Loucy (cell line): ENCODE data around the gene ETV3L.

ENCODE experiments used
- H2AFZ ChIP-seq: fragments of 200-600 bp; sonication (generic); 2 replicates; pipeline ENCODE4 v1.6.0; 2016; ENCODE audit warnings: antibody characterized with exemption, mild to moderate bottlenecking, low read length, moderate library complexity
- H3F3A ChIP-seq: fragments of 200-600 bp; 2 replicates; pipeline ENCODE4 v1.6.0; 2016; ENCODE audit warnings: antibody characterized with exemption, low read depth, mild to moderate bottlenecking
- H3K27me3 ChIP-seq: fragments of 200-600 bp; sonication (generic); 2 replicates; pipeline ENCODE4 v1.6.1; 2014; ENCODE audit warnings: low read length, mild to moderate bottlenecking; ENCODE audit not compliant: insufficient read depth, poor library complexity, severe bottlenecking
- H3K36me3 ChIP-seq: fragments of 200-600 bp; sonication (generic); 2 replicates; pipeline ENCODE4 v1.6.1; 2016; ENCODE audit warnings: low read length; ENCODE audit not compliant: insufficient read depth
- H3K4me1 ChIP-seq: fragments of 200-600 bp; sonication (generic); 2 replicates; pipeline ENCODE4 v1.5.1; 2014; ENCODE audit warnings: low read length, mild to moderate bottlenecking; ENCODE audit not compliant: insufficient read depth, poor library complexity, severe bottlenecking
- H3K4me2 ChIP-seq: fragments of 200-600 bp; sonication (generic); 2 replicates; pipeline ENCODE4 v1.6.0; 2014; ENCODE audit warnings: antibody characterized with exemption, low read length, low read depth, mild to moderate bottlenecking; ENCODE audit not compliant: poor library complexity, severe bottlenecking
- H3K4me3 ChIP-seq: fragments of 200-600 bp; sonication (generic); 2 replicates; pipeline ENCODE4 v1.5.1; 2014; ENCODE audit warnings: low read length, mild to moderate bottlenecking, mixed read lengths; ENCODE audit not compliant: poor library complexity, severe bottlenecking
- H3K79me2 ChIP-seq: fragments of 200-600 bp; sonication (generic); 2 replicates; pipeline ENCODE4 v1.6.1; 2014; ENCODE audit warnings: low read length; ENCODE audit not compliant: insufficient read depth
- H3K9ac ChIP-seq: fragments of 200-600 bp; sonication (generic); 2 replicates; pipeline ENCODE4 v1.6.0; 2014; ENCODE audit warnings: mild to moderate bottlenecking, low read depth, low read length, moderate library complexity; ENCODE audit not compliant: poor library complexity, severe bottlenecking
- H3K9me2 ChIP-seq: fragments of 200-600 bp; sonication (generic); replicated peaks from 2 replicates; pipeline ENCODE4 v1.6.1; 2016; ENCODE audit warnings: low read depth, low read length, mixed read lengths
- H3K9me3 ChIP-seq: fragments of 200-600 bp; sonication (generic); 2 replicates; pipeline ENCODE4 v1.6.1; 2014; ENCODE audit warnings: mild to moderate bottlenecking, antibody characterized with exemption, low read length, low read depth; ENCODE audit not compliant: insufficient read depth
- H4K20me1 ChIP-seq: fragments of 200-600 bp; sonication (generic); 2 replicates; pipeline ENCODE4 v1.6.0; 2014; ENCODE audit warnings: antibody characterized with exemption, low read length, mild to moderate bottlenecking; ENCODE audit not compliant: insufficient read depth, poor library complexity, severe bottlenecking
- CTCF ChIP-seq: fragments of 200-600 bp; sonication (generic); conservative IDR thresholded peaks from 2 replicates; pipeline ENCODE4 v1.5.1; 2014; ENCODE audit warnings: mild to moderate bottlenecking, antibody characterized with exemption, low read length
- EZH2phosphoT487 ChIP-seq: fragments of 200-600 bp; IDR thresholded peaks from 2 replicates; pipeline ENCODE4 v1.6.1; 2018; ENCODE audit warnings: antibody characterized with exemption, mild to moderate bottlenecking, moderate library complexity, borderline replicate concordance

ETV3L gene

GRCh38 chr1:157119008-157119407, 19.4 kb upstream of the ETV3L start:
- Histone ChIP-seq H3K27me3 (no peaks in the 10 kb centered on the region), H4K20me1 (no peaks in the 10 kb centered on the region), H2AFZ (no peak overlapping the region), H3K9ac (no peak overlapping the region), H3K4me2 (no peak overlapping the region), H3K4me1 (no peaks in the 10 kb centered on the region), H3K36me3 (peaks cover 16% of the 10 kb centered on the region; the same call in 1 of the 2 replicates), H3K9me3 (no peaks in the 10 kb centered on the region), H3K9me2 (no peaks in the 10 kb centered on the region), H3F3A (no peaks in the 10 kb centered on the region), H3K79me2 (no peaks in the 10 kb centered on the region), H3K4me3 (no peak overlapping the region)
- TF ChIP-seq EZH2phosphoT487: no peak
- no peak for TF ChIP-seq CTCF

GRCh38 chr1:157117527-157118057, 18.0 kb upstream of the ETV3L start:
- Histone ChIP-seq H3K4me1 (no peaks in the 10 kb centered on the region), H3K9me3 (no peaks in the 10 kb centered on the region)

GRCh38 chr1:157116737-157117103, 17.1 kb upstream of the ETV3L start:
- no peaks in the 10 kb centered on the region for H3K4me1 ChIP-seq

More at GRCh38 chr1:157117527-157118057, 18.0 kb upstream of the ETV3L start:
- Histone ChIP-seq H3K36me3 (peaks cover 2% of the 10 kb centered on the region; the same call in 1 of the 2 replicates), H3K9ac (no peak overlapping the region), H3K27me3 (no peaks in the 10 kb centered on the region), H3K4me3 (no peak overlapping the region), H3F3A (no peaks in the 10 kb centered on the region), H3K4me2 (no peak overlapping the region), H2AFZ (no peak overlapping the region), H4K20me1 (no peaks in the 10 kb centered on the region), H3K79me2 (no peaks in the 10 kb centered on the region), H3K9me2 (no peaks in the 10 kb centered on the region)
- TF ChIP-seq CTCF: no peak
- no peak for TF ChIP-seq EZH2phosphoT487

More at GRCh38 chr1:157116737-157117103, 17.1 kb upstream of the ETV3L start:
- Histone ChIP-seq H3K4me3 (no peak overlapping the region), H2AFZ (no peak overlapping the region), H3K9me2 (no peaks in the 10 kb centered on the region), H3K27me3 (no peaks in the 10 kb centered on the region), H4K20me1 (no peaks in the 10 kb centered on the region), H3F3A (no peaks in the 10 kb centered on the region), H3K9me3 (no peaks in the 10 kb centered on the region), H3K36me3 (no peaks in the 10 kb centered on the region), H3K79me2 (no peaks in the 10 kb centered on the region), H3K9ac (no peak overlapping the region), H3K4me2 (no peak overlapping the region)
- TF ChIP-seq CTCF (no peak), EZH2phosphoT487 (no peak)
